Hematopoietic multipotent progenitor cell treated with erythropoietin and hydrocortisone succinate and interleukin-3 and kit ligand, for 8 days (in vitro differentiated cells): ENCODE data around the gene LMBRD2.
"Not testable (repeated sequence)": the region's sequence is repeated elsewhere in the genome, so short reads cannot be mapped to it uniquely, and the experiment has no call there.

ENCODE experiments used
- DNase-seq: peaks from one replicate; pipeline ENCODE4 v3.0.0-alpha.2; 2015

Gene LMBRD2

DNA sequence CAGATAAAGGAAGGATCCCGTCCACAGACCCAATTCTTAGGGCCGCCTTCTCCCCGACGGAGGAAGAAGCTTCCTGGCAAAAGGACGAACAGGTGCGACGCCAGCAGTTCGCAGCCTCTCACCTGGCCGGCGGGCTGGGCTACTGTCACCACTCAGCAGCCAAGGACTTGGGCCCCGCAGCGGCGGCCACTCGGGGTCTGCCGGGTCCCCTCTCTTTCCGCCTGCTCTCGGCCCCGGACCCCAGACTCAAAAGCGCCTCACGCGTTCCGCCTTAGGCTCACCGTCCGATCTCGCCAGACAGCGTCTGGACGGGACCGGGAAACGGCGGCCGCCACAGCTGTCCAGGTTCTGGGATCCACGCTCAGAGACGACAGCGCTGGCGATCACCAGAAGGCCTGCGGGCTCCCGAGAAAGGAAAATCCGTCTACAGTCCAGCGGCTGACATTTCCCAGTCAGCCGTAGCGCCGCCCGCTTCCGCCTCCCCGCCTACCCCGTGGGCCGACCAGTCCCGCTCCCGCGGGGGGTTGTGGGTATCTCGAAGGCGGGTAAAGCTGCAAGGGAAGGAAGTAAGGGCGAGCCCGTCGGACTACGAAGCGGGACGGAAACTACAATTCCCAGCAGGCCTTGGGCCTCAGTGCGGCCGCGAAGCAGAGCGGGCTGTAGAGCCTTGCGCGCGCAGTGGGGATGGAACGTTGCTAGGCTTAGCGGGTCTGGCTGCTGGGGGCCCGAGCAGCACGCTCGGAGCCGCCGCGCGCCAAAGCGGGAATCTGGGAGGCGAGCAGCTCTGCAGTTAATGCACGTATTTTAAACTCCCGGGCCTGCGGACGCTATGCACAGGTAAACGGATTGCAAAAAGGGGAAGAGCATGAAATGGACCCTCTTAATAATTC lies at the start of gene LMBRD2, which contains the start of gene SKP2:
LMBRD2 (minus strand) TSS at position 454 of the 890 bp plus-strand sequence. CDS start 8,538 bp downstream, outside the sequence.
SKP2 (plus strand) TSS at position 678 of the 890 bp plus-strand sequence; CDS start at position 830, 152 bp downstream.
- DNase-seq = peak; percentile 98

DNA sequence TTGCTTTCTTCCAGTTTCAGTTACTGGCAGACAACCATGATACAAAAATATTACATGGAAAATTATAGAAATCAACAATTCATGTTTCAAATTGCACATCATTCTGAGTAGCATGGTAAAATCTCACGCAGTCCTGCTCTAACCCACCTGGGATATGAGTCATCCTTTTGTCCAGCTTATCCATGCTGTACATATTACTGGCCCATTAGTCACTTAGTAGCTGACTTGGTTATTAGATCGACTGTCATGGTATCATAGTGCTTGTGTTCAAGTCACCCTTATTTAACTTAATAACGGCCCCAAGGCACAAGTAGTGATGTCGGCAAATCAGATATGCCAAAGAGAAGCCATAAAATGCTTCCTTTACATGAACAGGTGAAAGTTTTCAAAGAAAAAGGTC lies 48.8 kb upstream of the LMBRD2 start:
- DNase-seq = no peak

DNA sequence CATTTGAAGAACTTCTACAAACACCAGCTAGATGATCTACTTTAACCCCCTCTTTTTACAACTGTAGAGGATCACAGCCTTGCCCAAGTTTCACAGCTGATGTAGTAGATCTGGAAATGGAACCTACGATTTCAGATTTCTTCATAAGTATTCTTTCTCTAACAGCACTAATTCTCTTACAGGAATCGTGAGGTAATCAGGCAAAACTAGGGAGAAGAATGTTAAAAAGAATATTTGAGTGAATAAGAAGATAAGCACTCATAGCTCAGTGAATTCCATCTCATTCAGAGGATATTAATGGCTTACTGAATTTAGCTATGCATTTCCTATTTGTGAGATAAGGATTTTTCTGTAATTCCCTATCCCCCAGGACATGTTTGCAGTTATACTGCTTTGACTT lies 47.9 kb upstream of the LMBRD2 start:
- DNase-seq = no peak

DNA sequence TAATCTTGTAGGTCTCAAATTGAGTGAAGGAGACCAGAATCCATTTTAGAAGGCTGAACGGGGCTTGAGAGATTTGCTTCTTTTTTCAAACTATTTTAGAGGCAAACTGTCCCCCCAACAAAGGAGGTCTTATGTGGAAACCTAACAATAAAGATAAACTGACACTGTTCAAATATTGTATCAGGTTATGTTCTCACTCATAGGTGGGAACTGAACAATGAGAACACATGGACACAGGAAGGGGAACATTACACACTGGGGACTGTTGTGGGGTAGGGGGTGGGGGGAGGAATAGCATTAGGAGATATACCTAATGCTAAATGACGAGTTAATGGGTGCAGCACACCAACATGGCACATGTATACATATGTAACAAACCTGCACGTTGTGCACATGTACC lies 47.1 kb upstream of the LMBRD2 start:
- DNase-seq = not testable (repeated sequence)

DNA sequence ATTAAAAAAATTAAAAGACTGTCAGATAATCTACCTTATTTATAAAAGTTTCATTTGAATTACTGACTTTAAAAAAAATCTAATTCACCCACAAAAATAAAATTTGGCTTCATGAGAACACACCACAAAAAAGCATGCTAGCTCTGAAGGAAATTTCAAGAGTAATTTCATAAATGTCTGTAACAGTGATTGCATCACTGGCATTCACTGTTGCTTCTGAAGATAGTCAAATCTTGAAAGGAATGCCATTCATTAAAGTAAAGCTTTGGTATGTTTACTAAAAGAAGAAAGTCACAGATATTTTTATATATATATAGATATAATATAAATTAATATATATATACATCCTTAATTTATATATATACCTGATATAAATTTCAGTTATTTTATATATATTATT lies 46.6 kb upstream of the LMBRD2 start:
- no peak for DNase-seq

DNA sequence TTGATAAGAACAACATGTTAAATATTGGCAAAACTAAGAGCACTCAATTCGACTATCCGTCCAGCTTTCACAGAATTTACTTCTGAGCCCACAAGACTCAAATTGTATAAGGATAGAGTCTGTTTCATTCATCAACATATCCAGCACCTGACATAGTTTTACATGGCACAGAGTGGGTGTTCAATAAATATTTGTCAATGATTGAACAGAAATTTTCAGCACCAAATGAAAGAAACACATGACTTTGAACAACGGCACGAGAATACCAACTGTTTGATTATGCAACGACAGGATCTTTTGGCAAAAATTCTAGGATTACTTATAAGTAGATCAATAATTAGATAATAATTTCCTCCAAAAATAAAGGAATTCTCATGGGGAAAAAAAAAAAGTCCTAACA lies 42.1 kb upstream of the LMBRD2 start:
- DNase-seq = no peak

DNA sequence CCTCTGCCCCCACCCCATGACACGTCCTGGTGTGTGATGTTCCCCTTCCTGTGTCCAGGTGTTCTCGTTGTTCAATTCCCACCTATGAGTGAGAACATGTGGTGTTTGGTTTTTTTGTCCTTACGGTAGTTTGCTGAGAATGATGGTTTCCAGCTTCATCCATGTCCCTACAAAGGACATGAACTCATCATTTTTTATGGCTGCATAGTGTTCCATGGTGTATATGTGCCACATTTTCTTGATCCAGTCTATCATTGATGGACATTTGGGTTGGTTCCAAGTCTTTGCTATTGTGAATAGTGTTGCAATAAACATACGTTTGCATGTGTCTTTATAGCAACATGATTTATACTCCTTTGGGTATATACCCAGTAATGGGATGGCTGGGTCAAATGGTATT lies 32.7 kb upstream of the LMBRD2 start:
- not testable (repeated sequence) for DNase-seq

DNA sequence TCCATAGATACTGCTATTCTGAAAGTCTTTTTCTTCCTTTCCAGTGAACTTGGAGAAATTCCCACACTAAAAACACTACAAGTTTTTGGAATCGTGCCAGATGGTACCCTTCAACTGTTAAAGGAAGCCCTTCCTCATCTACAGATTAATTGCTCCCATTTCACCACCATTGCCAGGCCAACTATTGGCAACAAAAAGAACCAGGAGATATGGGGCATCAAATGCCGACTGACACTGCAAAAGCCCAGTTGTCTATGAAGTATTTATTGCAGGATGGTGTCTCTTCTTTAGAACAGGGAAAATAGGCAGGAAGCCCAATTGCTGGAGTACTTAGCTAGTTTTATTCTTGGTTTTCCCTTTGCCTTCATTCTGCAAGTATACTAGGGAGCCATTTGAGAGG lies 30.1 kb upstream of the LMBRD2 start:
- no peak for DNase-seq

DNA sequence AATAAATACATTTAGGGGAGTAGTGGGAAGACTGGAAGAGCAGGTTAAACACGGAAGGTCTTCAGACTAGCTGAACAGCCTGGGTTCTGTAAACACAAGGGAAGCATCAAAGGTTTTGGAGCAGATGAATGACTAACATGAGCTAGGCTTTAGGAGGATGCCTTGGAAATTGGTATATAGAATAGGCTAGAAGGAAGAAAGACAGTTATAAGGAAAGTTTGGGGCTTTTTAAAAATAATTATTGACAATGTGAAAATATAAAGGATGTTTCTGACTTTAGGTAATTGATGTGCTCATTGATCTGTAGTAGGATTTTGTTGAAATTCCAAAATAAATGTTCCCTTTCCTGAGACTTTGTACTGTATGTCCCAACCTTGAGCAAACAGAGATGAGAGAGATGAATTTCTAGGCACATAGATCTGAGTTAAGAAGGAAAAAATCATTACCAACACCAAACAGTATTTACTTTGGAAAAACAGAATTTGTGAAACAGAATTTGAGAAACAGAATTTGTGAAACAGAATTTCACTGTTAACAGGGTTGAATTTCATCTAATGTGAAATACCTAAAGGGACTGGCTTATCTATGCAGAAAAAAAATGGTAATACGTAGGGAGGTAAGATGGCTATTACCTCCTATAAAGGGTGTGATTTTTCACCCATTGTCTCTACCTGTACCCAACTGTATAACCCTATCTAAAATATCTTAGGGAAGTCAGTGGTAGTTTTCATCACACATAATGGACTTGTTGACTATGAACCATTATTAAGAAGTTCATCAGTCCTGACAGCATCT lies 29.1 kb upstream of the LMBRD2 start:
- DNase-seq = no peak

DNA sequence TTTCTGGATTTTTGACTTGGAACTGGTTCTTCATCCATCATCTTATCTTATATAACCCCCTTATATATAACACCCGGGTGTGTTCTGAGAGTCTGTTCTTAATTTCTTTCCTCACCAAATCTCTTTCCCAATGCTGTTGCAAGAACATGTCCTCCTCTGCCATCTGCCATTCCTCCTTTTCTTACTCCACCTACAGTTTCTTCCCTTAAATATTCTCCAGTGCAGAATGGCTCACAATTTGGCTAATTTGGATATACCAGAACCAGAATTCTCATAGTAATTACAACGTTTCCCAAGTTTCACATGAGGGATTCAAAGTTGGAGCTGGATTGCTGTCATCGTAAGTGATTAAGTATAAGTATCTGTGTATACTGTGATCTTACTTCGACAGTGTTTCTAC lies 28.3 kb upstream of the LMBRD2 start:
- no peak for DNase-seq

DNA sequence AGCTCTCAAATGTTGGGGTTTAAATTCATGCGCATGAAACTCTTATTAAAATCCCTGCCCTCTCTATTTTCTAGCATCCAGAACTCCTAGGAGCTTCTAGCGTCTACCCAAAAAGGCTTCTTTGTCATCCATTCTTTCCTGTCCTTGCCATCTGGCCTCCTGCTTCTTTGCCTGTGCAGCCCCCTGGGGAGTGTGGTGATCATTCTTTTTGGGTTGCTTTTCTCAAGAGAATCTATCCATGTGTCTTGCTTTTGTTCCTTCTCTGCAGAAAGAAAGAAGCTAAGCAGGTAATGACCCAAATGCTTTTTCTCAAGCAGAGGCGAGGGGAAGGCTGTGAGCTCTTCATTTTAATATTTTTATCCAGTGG lies 26.8 kb upstream of the LMBRD2 start:
- DNase-seq = no peak

DNA sequence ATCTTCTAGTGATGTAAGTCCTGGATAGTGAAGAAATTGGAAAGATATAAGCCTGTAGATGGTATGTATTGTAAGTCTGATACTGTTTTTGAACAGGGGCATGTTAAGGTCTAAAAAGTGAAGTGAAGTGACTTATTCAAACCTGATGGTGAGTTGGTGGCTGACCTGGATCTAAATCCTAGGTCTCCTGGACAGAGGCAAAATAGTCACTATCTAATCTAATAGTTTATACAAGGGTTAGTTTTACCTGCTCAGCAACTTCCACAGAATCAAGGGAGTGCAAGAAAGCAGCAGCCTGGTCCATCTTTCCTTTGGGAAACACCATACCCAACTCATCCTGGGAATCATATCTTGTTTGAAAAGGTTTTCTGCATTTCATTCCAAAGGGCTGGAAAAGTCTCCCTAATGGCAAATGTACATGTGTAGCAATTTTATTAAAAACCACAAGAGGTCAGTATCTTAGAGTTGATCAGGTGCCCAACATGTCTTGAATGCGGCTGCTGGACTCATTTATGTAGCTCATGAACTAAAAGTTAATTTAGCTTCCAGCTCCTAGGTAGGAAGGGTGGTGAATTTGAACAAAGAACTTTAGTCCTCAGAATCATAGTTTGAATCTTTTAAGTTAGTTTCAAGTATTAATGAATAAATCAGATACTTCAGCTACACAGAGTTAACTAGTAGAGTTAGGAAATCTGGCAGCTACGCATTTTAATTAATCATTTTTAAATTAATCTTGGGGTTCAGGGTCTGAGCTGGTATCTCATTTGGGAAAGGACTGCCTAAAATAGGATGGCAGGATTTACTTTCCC lies 26.2 kb upstream of the LMBRD2 start:
- DNase-seq = peak; percentile 51

DNA sequence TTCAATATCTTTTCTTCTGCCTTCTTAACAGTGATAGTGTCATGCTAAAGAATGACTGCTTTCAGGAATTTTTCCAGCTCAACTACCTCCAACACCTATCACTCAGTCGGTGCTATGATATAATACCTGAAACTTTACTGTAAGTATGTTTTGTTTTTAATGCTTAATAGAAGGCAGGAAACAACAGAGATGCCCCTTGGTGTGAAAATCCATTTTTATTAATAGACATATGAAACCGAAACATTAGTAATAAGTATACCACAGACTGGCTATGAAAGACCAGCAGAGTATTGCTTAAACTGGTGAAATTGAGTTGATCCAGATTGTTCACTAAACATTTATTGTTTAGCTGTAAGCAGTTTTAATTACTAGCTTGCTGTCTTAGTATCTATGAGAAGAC lies 25.5 kb upstream of the LMBRD2 start:
- no peak for DNase-seq

DNA sequence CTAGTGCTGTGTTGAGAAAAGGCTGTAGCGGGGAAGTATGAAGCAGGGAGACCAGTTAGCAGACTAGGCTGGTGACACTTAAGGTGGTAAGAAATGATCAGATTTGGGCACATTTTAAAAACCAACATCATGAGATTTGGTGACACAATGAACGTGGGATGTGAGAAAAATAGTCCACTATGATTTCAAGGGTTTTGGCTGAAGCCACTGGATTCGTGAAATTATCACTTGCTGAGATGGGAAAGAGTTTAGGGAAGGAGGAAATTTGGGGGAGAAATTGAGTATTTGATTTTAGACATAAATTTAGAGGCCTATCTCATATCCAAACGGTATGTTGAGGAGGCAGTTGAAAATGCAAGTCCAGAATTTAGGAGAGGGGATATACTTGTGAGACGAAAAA lies 23.4 kb upstream of the LMBRD2 start:
- no peak for DNase-seq

DNA sequence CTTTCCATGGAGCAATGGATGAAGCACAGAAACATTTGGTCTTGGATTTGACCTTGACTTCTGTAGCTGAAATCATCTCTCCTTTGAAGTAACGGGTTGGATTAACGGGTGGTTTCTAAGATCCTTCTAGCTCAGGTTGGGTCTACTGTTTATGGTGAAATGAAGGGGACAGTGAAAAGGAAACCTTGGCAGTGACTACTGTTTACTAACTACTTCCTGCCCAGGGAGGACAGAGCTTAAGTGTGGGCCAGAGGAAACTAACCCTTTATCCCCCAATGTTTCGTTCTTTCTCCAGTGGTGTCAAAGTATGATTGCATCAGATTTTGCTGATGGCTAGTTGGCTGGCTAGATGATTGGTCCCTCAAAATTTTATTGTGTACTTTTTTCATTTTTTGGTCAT lies 22.4 kb upstream of the LMBRD2 start:
- no peak for DNase-seq

DNA sequence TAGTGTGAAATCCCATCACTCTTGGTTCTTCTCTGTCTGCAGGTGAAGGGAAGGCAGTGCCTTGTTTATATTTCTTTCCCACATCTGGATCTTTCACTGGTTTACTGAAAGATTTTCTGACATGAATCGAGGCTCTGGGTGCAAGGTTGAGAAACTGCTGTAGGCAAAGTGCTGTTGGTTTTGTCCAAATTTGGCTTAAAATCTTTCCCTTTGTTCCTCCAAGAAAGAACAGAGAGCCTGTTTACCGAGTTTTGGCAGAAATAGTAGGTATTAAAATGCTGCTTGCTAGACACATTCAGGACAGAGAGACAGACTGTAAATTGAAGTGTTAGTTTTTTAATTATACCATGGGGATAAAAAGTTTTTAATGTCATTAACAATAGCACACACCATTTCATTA lies 21.7 kb upstream of the LMBRD2 start:
- DNase-seq = no peak

DNA sequence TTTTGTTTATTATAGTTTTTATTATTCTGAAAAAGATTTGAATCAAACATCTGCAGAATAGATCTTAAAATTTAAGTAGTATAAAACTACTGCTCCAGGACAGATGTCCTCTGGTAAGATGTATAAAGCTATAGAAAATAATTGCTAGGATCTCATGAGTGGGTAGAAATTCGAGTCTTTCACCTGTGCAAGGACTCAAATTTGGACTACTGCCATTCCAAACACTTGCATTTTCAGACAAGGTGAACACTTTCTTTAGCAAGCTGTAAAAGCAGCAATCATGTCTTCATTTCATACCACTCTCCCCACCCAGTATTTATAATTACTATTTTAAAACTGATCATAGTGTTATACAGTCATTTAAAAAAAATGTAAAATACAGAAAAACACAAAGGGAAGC lies 20.9 kb upstream of the LMBRD2 start:
- no peak for DNase-seq

DNA sequence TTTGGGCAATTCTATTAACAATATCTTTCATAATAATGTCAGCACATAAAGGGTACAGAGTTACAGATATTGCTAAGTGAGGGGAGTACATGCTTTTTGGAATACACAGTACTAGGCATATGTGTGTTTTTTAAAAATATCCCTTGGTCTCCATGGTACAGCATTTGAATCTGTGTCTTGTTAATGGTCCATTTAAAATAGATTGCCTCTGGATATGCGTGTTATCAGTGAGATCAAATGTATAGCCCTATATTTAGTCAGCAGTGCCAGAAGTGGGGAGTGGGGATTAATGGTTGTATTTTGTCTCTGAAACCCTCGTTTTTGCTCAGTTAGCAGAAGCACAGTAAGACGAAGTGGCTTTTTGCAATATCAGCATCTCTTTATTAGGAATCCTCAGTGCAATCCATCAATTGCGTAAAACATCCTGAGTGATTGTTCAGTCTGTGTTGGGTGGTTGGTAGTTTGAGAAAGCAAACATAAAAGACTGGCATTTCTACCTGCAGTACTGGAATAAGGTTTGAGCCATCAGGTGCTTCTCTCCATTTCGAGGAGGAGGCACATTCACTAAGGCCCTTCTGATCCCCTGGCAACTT lies 19.2 kb upstream of the LMBRD2 start:
- no peak for DNase-seq

DNA sequence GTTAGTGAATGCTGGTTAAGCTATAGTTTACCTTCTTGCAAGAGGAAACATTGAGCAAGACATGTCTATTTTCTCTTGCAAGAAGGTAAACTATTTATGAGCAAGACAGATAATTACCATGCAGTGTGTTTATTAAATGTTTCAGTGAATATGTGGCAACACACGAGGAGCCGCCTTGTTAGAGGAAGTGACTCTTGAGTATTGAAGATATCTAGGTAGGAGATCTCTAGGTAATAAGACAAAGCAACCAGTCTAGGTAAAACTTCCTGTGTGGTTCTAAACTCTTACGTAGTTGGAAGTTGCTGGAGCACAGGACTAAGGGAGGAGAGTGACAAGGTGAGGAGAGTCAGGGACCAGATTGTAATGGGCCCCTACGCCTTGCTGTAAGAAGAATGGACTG lies 17.1 kb upstream of the LMBRD2 start:
- DNase-seq = no peak

DNA sequence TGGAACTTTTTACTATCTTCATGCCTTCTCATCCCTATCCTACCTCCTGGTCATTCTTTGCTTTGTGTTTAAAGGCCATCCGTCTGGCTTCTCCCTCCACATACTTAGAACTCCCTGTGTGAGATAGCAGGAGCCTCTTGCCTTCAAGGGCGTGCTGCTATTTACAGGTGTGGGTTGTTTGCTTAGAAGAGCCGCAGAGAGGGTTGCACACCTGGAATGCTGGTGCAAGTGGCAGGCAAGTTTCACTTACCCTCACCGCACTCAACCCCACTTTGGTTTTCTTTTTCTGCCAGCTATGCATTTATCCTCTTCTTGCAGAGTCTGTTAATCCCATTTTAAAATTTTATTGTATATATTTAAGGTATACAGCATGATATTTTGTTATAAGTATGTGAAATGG lies 12.8 kb upstream of the LMBRD2 start:
- DNase-seq = no peak

DNA sequence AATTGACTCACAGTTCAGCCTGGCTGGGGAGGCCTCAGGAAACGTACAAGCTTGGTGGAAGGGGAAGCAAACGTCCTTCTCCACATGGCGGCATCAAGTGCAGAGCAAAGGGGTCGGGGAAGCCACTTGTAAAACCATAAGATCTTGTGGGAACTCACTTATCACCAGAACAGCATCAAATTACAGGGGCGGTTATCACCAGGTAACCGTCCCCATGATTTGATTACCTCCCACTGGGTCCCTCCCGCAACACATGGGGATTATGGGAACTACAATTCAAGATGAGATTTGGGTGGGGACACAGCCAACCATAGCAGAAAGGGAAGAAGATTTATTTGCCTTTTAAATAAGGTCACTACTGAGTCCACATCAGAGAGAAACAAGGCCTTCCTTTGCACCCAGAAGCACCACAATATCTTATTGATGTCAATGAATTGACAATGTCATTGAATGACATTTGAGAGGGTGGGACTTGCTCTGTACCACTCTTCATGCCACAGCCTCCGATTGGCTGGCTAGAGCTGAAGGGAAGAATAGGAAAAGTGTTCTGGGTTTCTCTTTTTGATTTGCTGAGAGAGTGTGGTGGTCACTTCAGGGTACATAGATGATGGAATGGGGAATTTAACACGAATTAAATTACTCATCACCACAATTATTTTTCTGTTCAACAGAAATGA lies 11.3 kb upstream of the LMBRD2 start:
- no peak for DNase-seq

DNA sequence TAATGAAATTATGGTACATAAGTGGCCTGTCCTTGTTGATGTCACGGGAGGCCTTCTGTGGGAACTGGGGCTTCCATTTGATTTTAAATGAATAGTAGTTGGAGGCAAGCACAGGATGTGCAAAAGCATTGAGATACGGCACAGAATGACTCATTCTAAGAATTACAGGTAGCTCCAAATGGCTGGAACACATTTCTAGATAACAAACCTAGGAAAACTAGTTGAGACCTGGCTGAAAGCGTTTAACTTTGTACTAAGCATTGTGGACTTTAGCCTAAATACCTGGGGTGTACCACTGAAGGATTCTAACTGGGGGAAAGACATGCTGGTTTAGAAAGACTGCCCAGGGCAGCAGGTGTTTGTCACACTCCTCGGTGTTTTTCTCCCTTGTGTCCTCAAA lies 9.7 kb upstream of the LMBRD2 start:
- DNase-seq = no peak
